ENCODE data around the gene COPZ1. TPM values are rescaled to one million over a fixed set of nuclear protein-coding genes. Genes with fewer than 3 reads are reported as not detected.
A peak's percentile ranks its signal among the peaks of the same experiment; 100 is the strongest.

The COPZ1 gene
- total RNA-seq (2022) = 207 and 299 TPM in 2 replicates
- Bru-seq, nascent RNA = percentile 91 among the genes with signal in this experiment
- percentile 99 among the genes with signal in this experiment for BruChase-seq, experiment 1, labeled RNA remaining after a 6-hour chase
- BruChase-seq, experiment 2, labeled RNA remaining after a 2-hour chase = percentile 96 among the genes with signal in this experiment
- long read RNA-seq, transcript COPZ1-201 (9 exons, 1,897 nt) = major isoform, 157 of 188 reads
- long read RNA-seq, partial matches to known transcripts = 10 of 188 reads
- long read RNA-seq, other reads (novel, unspliced or antisense) = 16 of 188 reads

GRCh38 chr12:54324617-54325441, at the start of gene COPZ1:
Gene COPZ1 (plus strand): TSS chr12:54325131. CDS start chr12:54325164, 33 bp downstream.
- Mint-ChIP-seq H3K4me1 (ENCODE audit: insufficient read depth, unreplicated experiment) (peaks cover 19% of the 10 kb centered on the region), H3K4me3 (ENCODE audit: unreplicated experiment) (peak within 1 kb of the TSS; percentile 100), H3K27me3 (ENCODE audit: insufficient read depth, unreplicated experiment) (no peaks in the 10 kb centered on the region), H3K9me3 (ENCODE audit: unreplicated experiment) (no peaks in the 10 kb centered on the region), H3K27ac (ENCODE audit: low read depth, unreplicated experiment) (peak within 1 kb of the TSS; percentile 100), H3K36me3 (ENCODE audit: insufficient read depth, unreplicated experiment) (peaks cover 18% of the 10 kb centered on the region)
- ChIA-PET CTCF (interaction anchor here (0.6 to 3.1 kb wide), 32 partner anchors 9 to 280 kb away, joined by 3 to 57 read pairs (median 4); partner anchors contain the start of gene NFE2), POLR2A (interaction anchor here (0.6 to 4.1 kb wide), 23 partner anchors 10 to 1404 kb away, joined by 3 to 41 read pairs (median 4); partner anchors contain the start of genes CBX5, CD63, HNRNPA1 and HOXC9)
- BruUV-seq (replicated peaks) = no TSS peak
- intact Hi-C loops (cut with micrococcal nuclease) = loop anchor here (1.0 kb wide), 6 partner anchors 31 to 105 kb away; partner anchors contain the start of genes CBX5 and HNRNPA1
- DNase-seq (ENCODE audit: unreplicated experiment) = peak; percentile 100
- peak; percentile 77 for TF ChIP-seq CTCF (IDR thresholded peaks at IDR 0.05; ENCODE audit: unreplicated experiment)

- peaks cover 38% of the 10 kb centered on the region for H3K36me3 Mint-ChIP-seq (ENCODE audit: insufficient read depth, unreplicated experiment)
- ChIA-PET POLR2A (interaction anchor here (2.1 kb wide), 1 partner anchor 18 kb away, joined by 5 read pairs; no protein-coding TSS in a partner anchor), CTCF (interaction anchor here (0.6 to 1.3 kb wide), 7 partner anchors 18 to 191 kb away, joined by 3 read pairs; no protein-coding TSS in a partner anchor)
- intact Hi-C loops (cut with micrococcal nuclease) = loop anchor here (5.0 kb wide), 1 partner anchor 54 kb away; no protein-coding TSS in a partner anchor
- H3K27ac Mint-ChIP-seq (ENCODE audit: low read depth, unreplicated experiment) = no peak overlapping the region
- no TSS peak for BruUV-seq (replicated peaks)
- no peak for DNase-seq (ENCODE audit: unreplicated experiment)
- H3K9me3 Mint-ChIP-seq (ENCODE audit: unreplicated experiment) = no peaks in the 10 kb centered on the region
- H3K4me3 Mint-ChIP-seq (ENCODE audit: unreplicated experiment) = no peak overlapping the region
- H3K4me1 Mint-ChIP-seq (ENCODE audit: insufficient read depth, unreplicated experiment) = peaks cover 10% of the 10 kb centered on the region
- no peak for TF ChIP-seq CTCF (IDR thresholded peaks at IDR 0.05; ENCODE audit: unreplicated experiment)
- no peaks in the 10 kb centered on the region for H3K27me3 Mint-ChIP-seq (ENCODE audit: insufficient read depth, unreplicated experiment)
These were observed 48.6 kb upstream of the COPZ1 start for GRCh38 chr12:54276368-54276767.

- no TSS peak for BruUV-seq (replicated peaks)
- no peak for DNase-seq (ENCODE audit: unreplicated experiment)
- no peaks in the 10 kb centered on the region for H3K9me3 Mint-ChIP-seq (ENCODE audit: unreplicated experiment)
- H3K27ac Mint-ChIP-seq (ENCODE audit: low read depth, unreplicated experiment) = no peak overlapping the region
- POLR2A ChIA-PET = interaction anchor here (0.6 to 4.9 kb wide), 8 partner anchors 8 to 339 kb away, joined by 3 to 99 read pairs (median 22); partner anchors contain the start of genes COPZ1, HOXC13 and HOXC9
- CTCF ChIA-PET = interaction anchor here (0.6 to 1.3 kb wide), 5 partner anchors 24 to 62 kb away, joined by 3 to 5 read pairs (median 4); no protein-coding TSS in a partner anchor
- H3K36me3 Mint-ChIP-seq (ENCODE audit: insufficient read depth, unreplicated experiment) = peaks cover 34% of the 10 kb centered on the region
- intact Hi-C loops (cut with micrococcal nuclease) = loop anchor here (1.0 to 5.0 kb wide), 2 partner anchors 27 to 56 kb away; no protein-coding TSS in a partner anchor
- H3K27me3 Mint-ChIP-seq (ENCODE audit: insufficient read depth, unreplicated experiment) = no peaks in the 10 kb centered on the region
- TF ChIP-seq CTCF (IDR thresholded peaks at IDR 0.05; ENCODE audit: unreplicated experiment) = no peak
- no peak overlapping the region for H3K4me3 Mint-ChIP-seq (ENCODE audit: unreplicated experiment)
- peaks cover 16% of the 10 kb centered on the region for H3K4me1 Mint-ChIP-seq (ENCODE audit: insufficient read depth, unreplicated experiment)
These were observed 47.1 kb upstream of the COPZ1 start for GRCh38 chr12:54277823-54278276.
